Fibroblast of villous mesenchyme (primary cell): Measurements from ENCODE around the gene FUT8. TPM values are rescaled to one million over a fixed set of nuclear protein-coding genes. Genes with fewer than 3 reads are reported as not detected.

ENCODE experiments used
- DNase-seq: peaks from one replicate; pipeline ENCODE4 v3.0.0-alpha.2; 2010; ENCODE audit warnings: low read depth
- H3K4me3 ChIP-seq: 2 replicates; pipeline ENCODE4 v1.5.1; 2011; ENCODE audit warnings: low read depth, mild to moderate bottlenecking, low read length
- total RNA-seq: library from RNA; depleted of rRNA; stranded (reverse); fragments of >200 nt; gene quantifications from 2 replicates; pipeline ENCODE4 v1.2.3, GENCODE V29; 2012
- TF ChIP-seq, protein P1 (sequence below): IDR thresholded peaks from 2 replicates; pipeline ENCODE4 v1.5.1; 2012; ENCODE audit warnings: low read depth, mild to moderate bottlenecking, low read length; ENCODE audit not compliant: insufficient read depth

FUT8 gene
- total RNA-seq, 1 donor, result 120 TPM

DNA sequence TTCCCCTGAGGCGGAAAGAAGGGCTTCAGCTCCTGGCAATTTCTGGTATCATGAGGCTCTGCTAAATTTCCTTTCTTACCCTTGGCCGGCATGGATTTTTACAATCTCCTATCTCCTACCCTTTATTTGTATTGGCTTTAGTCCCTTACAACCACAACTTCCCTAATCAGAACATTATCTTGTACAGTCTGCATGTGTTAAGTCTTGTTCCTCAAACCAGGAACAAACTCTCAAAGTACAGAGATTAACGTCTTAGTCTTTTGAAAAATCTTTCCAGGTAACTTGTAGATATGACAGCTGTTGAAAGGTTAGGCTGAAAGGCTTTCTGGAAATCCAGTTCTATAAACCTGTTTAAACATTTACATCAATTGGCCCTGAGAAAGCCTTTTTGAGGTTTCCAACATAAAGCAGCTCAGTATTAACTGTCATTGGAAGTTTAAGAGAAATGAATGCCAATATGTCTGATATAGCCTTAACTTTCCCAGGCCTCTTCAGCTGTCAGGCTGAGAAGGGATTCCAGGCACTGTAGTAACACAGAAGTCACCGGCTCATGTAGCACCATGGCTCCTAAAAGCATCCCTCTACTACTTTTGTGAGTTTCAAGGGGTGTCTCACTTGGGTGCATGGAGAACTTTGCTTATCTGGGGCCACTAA, 360.5 kb downstream of the FUT8 start:
- peak; percentile 3 for DNase-seq
- TF ChIP-seq, protein P1, sequence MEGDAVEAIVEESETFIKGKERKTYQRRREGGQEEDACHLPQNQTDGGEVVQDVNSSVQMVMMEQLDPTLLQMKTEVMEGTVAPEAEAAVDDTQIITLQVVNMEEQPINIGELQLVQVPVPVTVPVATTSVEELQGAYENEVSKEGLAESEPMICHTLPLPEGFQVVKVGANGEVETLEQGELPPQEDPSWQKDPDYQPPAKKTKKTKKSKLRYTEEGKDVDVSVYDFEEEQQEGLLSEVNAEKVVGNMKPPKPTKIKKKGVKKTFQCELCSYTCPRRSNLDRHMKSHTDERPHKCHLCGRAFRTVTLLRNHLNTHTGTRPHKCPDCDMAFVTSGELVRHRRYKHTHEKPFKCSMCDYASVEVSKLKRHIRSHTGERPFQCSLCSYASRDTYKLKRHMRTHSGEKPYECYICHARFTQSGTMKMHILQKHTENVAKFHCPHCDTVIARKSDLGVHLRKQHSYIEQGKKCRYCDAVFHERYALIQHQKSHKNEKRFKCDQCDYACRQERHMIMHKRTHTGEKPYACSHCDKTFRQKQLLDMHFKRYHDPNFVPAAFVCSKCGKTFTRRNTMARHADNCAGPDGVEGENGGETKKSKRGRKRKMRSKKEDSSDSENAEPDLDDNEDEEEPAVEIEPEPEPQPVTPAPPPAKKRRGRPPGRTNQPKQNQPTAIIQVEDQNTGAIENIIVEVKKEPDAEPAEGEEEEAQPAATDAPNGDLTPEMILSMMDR, result no peak

GRCh38 chr14:65774041-65774440, 361.5 kb downstream of the FUT8 start:
- no peak for DNase-seq
- TF ChIP-seq, protein P1, result no peak
- no peak overlapping the region for H3K4me3 ChIP-seq

More for the DNA sequence above, 360.5 kb downstream of the FUT8 start:
- no peak overlapping the region for H3K4me3 ChIP-seq

- DNase-seq, result peak; percentile 23
- TF ChIP-seq, protein P1, result no peak
- H3K4me3 ChIP-seq, result no peak overlapping the region
Measured at GRCh38 chr14:65776193-65776852, 363.8 kb downstream of the FUT8 start.

DNA sequence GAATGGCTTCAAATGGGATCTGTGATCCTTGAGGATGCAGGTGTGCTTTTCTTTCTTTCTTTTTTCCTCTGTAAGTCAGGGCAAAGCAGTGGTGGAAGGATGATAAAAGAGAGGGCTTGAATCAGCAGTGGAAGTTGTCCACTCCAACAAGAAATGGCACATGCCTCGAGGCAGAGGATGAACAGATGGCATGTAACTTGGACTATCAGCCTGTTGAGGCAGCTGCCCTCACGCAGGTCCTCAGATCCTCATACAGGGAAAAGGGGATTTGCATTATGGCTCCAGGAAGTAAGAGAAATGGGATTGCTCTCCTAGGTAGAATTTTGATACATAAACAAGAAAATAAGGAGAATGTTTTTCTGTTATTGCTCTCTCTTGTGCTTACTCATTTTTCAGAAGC, 368.0 kb downstream of the FUT8 start:
- no peak for DNase-seq
- H3K4me3 ChIP-seq, result no peak overlapping the region
- TF ChIP-seq, protein P1, result no peak

GRCh38 chr14:65783101-65783500, 370.6 kb downstream of the FUT8 start:
- no peak overlapping the region for H3K4me3 ChIP-seq
- DNase-seq, result no peak
- TF ChIP-seq, protein P1, result no peak

GRCh38 chr14:65783576-65783975, 371.0 kb downstream of the FUT8 start:
- DNase-seq, result no peak
- TF ChIP-seq, protein P1, result no peak

More at GRCh38 chr14:65783576-65783975, 371.0 kb downstream of the FUT8 start:
- H3K4me3 ChIP-seq, result no peak overlapping the region
